Upper lobe of left lung (tissue), 4 donors: ENCODE measurements around the gene CEP44.

Source experiments
- POLR2A ChIP-seq, 4 donors: fragments of 450-650 bp; IDR thresholded peaks; one replicate each; pipeline ENCODE4 v1.5.1; 2016 to 2017; ENCODE audit warnings: antibody characterized with exemption in 4 of 4, mild to moderate bottlenecking in 2 of 4
- TF ChIP-seq, protein P1 (sequence below), 6 experiments: fragments of 450-650 bp in 4 of 6; fragments of 200-600 bp in 2 of 6; sonication (generic) in 2 of 6; IDR thresholded peaks; one replicate each; pipeline ENCODE4 v1.5.1; 2016 to 2019; ENCODE audit warnings: antibody characterized with exemption in 6 of 6

DNA sequence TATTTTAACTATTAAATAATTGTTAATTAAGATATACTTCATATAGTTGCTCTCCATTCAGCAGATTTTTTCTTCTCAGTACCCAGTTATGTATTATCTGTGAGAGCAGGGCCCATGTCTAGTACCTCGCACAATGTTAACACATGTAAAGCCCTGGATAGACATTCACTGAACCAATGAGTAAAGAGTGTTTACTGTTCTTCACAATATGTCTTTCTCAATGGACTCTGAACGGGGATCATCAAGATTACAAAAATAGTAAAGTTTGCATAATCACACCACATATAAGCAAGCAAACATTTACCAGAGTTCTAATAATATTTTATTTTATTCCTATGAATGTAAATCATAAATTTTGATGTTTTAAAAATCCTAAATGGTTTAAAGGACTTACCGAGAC is 47.4 kb upstream of the CEP44 start:
- TF ChIP-seq, protein P1, sequence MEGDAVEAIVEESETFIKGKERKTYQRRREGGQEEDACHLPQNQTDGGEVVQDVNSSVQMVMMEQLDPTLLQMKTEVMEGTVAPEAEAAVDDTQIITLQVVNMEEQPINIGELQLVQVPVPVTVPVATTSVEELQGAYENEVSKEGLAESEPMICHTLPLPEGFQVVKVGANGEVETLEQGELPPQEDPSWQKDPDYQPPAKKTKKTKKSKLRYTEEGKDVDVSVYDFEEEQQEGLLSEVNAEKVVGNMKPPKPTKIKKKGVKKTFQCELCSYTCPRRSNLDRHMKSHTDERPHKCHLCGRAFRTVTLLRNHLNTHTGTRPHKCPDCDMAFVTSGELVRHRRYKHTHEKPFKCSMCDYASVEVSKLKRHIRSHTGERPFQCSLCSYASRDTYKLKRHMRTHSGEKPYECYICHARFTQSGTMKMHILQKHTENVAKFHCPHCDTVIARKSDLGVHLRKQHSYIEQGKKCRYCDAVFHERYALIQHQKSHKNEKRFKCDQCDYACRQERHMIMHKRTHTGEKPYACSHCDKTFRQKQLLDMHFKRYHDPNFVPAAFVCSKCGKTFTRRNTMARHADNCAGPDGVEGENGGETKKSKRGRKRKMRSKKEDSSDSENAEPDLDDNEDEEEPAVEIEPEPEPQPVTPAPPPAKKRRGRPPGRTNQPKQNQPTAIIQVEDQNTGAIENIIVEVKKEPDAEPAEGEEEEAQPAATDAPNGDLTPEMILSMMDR (IDR thresholded peaks at IDR 0.05): no peak
- TF ChIP-seq POLR2A (IDR thresholded peaks at IDR 0.05): no peak
